ENCODE data around the gene INHBB. TPM values are rescaled to one million over a fixed set of nuclear protein-coding genes. Genes with fewer than 3 reads are reported as not detected.

INHBB gene
- total RNA-seq, 1 experiment from 2014 or later: 223 TPM

- H3K9ac ChIP-seq (ENCODE audit: low read length): no peak overlapping the region
- no peak overlapping the region for H3K27ac ChIP-seq (ENCODE audit: low read length)
- ChIA-PET POLR2A (ENCODE audit: unreplicated experiment) (interaction anchor here (0.7 kb wide), 1 partner anchor 785 kb away, joined by 4 read pairs; no protein-coding TSS in a partner anchor), CTCF (no interaction called here)
- no peak overlapping the region for H3K4me2 ChIP-seq (ENCODE audit: low read length)
- no TSS peak for BruUV-seq (replicated peaks)
- H3F3A ChIP-seq (ENCODE audit: low read length, unreplicated experiment): no peaks in the 10 kb centered on the region
- TF ChIP-seq CTCF (conservative IDR thresholded peaks at IDR 0.05; ENCODE audit: low read depth, low read length) (no peak), EZH2 (IDR thresholded peaks at IDR 0.05; ENCODE audit: low read length, unreplicated experiment) (no peak), EZH2phosphoT487 (IDR thresholded peaks at IDR 0.05; ENCODE audit: borderline replicate concordance, low read length) (no peak)
- no peaks in the 10 kb centered on the region for H3K27me3 ChIP-seq (ENCODE audit: low read length)
- H3K36me3 ChIP-seq (ENCODE audit: low read depth, low read length): peaks cover 3% of the 10 kb centered on the region; the same call in 1 of the 2 replicates
- DNase-seq: no peak
- no peak for ATAC-seq
- intact Hi-C loops (cut with micrococcal nuclease): no loop called here
- no peaks in the 10 kb centered on the region for H4K20me1 ChIP-seq (ENCODE audit: low read length)
- no peaks in the 10 kb centered on the region for H3K4me1 ChIP-seq (ENCODE audit: insufficient read depth, low read length)
- no peaks in the 10 kb centered on the region for H3K79me2 ChIP-seq (ENCODE audit: low read length)
- H3K9me2 ChIP-seq (replicated peaks; ENCODE audit: low read length): no peaks in the 10 kb centered on the region
- no peak overlapping the region for H3K4me3 ChIP-seq (ENCODE audit: low read length)
- H3K9me3 ChIP-seq (ENCODE audit: low read length): no peaks in the 10 kb centered on the region
- H2AFZ ChIP-seq (ENCODE audit: low read length): no peak overlapping the region
Observed at GRCh38 chr2:120301284-120301683, 44.7 kb upstream of the INHBB start.

GRCh38 chr2:120302301-120302700, 43.6 kb upstream of the INHBB start:
- CTCF ChIA-PET: no interaction called here
- POLR2A ChIA-PET (ENCODE audit: unreplicated experiment): no interaction called here
- no TSS peak for BruUV-seq (replicated peaks)

More at GRCh38 chr2:120302301-120302700, 43.6 kb upstream of the INHBB start:
- Histone ChIP-seq H2AFZ (ENCODE audit: low read length) (no peak overlapping the region), H3K79me2 (ENCODE audit: low read length) (no peaks in the 10 kb centered on the region), H3K4me3 (ENCODE audit: low read length) (no peak overlapping the region), H3K9me3 (ENCODE audit: low read length) (no peaks in the 10 kb centered on the region), H4K20me1 (ENCODE audit: low read length) (no peaks in the 10 kb centered on the region), H3F3A (ENCODE audit: low read length, unreplicated experiment) (no peaks in the 10 kb centered on the region), H3K27ac (ENCODE audit: low read length) (no peak overlapping the region), H3K9ac (ENCODE audit: low read length) (no peak overlapping the region), H3K9me2 (replicated peaks; ENCODE audit: low read length) (no peaks in the 10 kb centered on the region), H3K27me3 (ENCODE audit: low read length) (no peaks in the 10 kb centered on the region), H3K36me3 (ENCODE audit: low read depth, low read length) (peaks cover 3% of the 10 kb centered on the region; the same call in 1 of the 2 replicates), H3K4me2 (ENCODE audit: low read length) (no peak overlapping the region), H3K4me1 (ENCODE audit: insufficient read depth, low read length) (no peaks in the 10 kb centered on the region)
- intact Hi-C loops (cut with micrococcal nuclease): no loop called here
- no peak for ATAC-seq
- no peak for DNase-seq
- TF ChIP-seq EZH2phosphoT487 (IDR thresholded peaks at IDR 0.05; ENCODE audit: borderline replicate concordance, low read length): no peak
- TF ChIP-seq EZH2 (IDR thresholded peaks at IDR 0.05; ENCODE audit: low read length, unreplicated experiment): no peak
- no peak for TF ChIP-seq CTCF (conservative IDR thresholded peaks at IDR 0.05; ENCODE audit: low read depth, low read length)
